Hepatocyte (in vitro differentiated cells): ENCODE results near the gene SBK3. TPM values are rescaled to one million over a fixed set of nuclear protein-coding genes. Genes with fewer than 3 reads are reported as not detected.

Experiments
- DNase-seq: peaks from one replicate; pipeline ENCODE4 v3.0.0-alpha.2; 2016; ENCODE audit warnings: low spot score
- H2AFZ ChIP-seq: fragments of 200-600 bp; sonication (generic); 2 replicates; pipeline ENCODE4 v1.6.0; 2016; ENCODE audit warnings: antibody characterized with exemption, mild to moderate bottlenecking
- H3K27ac ChIP-seq: fragments of 200-600 bp; sonication (generic); 2 replicates; pipeline ENCODE4 v1.5.1; 2016; ENCODE audit warnings: mild to moderate bottlenecking
- H3K27me3 ChIP-seq: fragments of 200-600 bp; sonication (generic); 2 replicates; pipeline ENCODE4 v1.6.1; 2016
- H3K36me3 ChIP-seq: fragments of 200-600 bp; sonication (generic); replicated peaks from 2 replicates; pipeline ENCODE4 v1.5.1; 2016; ENCODE audit warnings: low read depth; ENCODE audit not compliant: insufficient read depth
- H3K4me1 ChIP-seq: fragments of 200-600 bp; sonication (generic); 2 replicates; pipeline ENCODE4 v1.5.1; 2016; ENCODE audit warnings: mild to moderate bottlenecking, moderate library complexity; ENCODE audit not compliant: insufficient read depth
- H3K4me2 ChIP-seq: fragments of 200-600 bp; sonication (generic); 2 replicates; pipeline ENCODE4 v1.6.0; 2016
- H3K4me3 ChIP-seq: fragments of 200-600 bp; sonication (generic); 2 replicates; pipeline ENCODE4 v1.5.1; 2016; ENCODE audit warnings: mild to moderate bottlenecking
- H3K79me2 ChIP-seq: fragments of 200-600 bp; sonication (generic); 2 replicates; pipeline ENCODE4 v1.6.0; 2017; ENCODE audit warnings: mild to moderate bottlenecking
- H3K9me2 ChIP-seq: fragments of 200-600 bp; sonication (generic); replicated peaks from 2 replicates; pipeline ENCODE4 v1.6.0; 2017; ENCODE audit warnings: mild to moderate bottlenecking; ENCODE audit not compliant: insufficient read depth
- H3K9me3 ChIP-seq: fragments of 200-600 bp; sonication (generic); 2 replicates; pipeline ENCODE4 v1.5.1; 2016; ENCODE audit warnings: low read depth, mild to moderate bottlenecking
- H4K20me1 ChIP-seq: fragments of 200-600 bp; sonication (generic); 2 replicates; pipeline ENCODE4 v1.6.0; 2016; ENCODE audit warnings: mild to moderate bottlenecking; ENCODE audit not compliant: insufficient read depth, poor library complexity, severe bottlenecking
- EZH2 ChIP-seq: fragments of 200-600 bp; sonication (generic); IDR thresholded peaks from 2 replicates; pipeline ENCODE4 v1.6.1; 2016; ENCODE audit warnings: antibody characterized with exemption, mild to moderate bottlenecking, borderline replicate concordance
- EZH2phosphoT487 ChIP-seq: fragments of 200-600 bp; sonication (generic); IDR thresholded peaks from one replicate; pipeline ENCODE4 v1.6.1; 2018; ENCODE audit warnings: antibody characterized with exemption, mild to moderate bottlenecking, low read depth, moderate library complexity; ENCODE audit not compliant: unreplicated experiment, severe bottlenecking
- WGBS: methylation state at CpG from one replicate; pipeline ENCODE4 v1.1.6; 2016; ENCODE audit warnings: low lambda C conversion rate; ENCODE audit errors: missing lambda C conversion rate; 5-methylcytosine and 5-hydroxymethylcytosine counted together
- polyA plus RNA-seq: library from polyadenylated mRNA; unstranded; fragments of >200 nt; fragmentation: Nextera tagmentation; extraction: Ambion mirVana; gene quantifications from 2 replicates; pipeline ENCODE4 v1.2.1, GENCODE V29; 2016
- total RNA-seq: library from RNA; depleted of rRNA; stranded (reverse); fragments of >200 nt; gene quantifications from 2 replicates; pipeline ENCODE4 v1.2.3, GENCODE V29; 2014
- TF ChIP-seq, protein P1 (sequence below): fragments of 200-600 bp; sonication (generic); IDR thresholded peaks from 2 replicates; pipeline ENCODE4 v1.5.1; 2016; ENCODE audit warnings: antibody characterized with exemption, mild to moderate bottlenecking; ENCODE audit not compliant: poor library complexity

Gene SBK3, protein sequence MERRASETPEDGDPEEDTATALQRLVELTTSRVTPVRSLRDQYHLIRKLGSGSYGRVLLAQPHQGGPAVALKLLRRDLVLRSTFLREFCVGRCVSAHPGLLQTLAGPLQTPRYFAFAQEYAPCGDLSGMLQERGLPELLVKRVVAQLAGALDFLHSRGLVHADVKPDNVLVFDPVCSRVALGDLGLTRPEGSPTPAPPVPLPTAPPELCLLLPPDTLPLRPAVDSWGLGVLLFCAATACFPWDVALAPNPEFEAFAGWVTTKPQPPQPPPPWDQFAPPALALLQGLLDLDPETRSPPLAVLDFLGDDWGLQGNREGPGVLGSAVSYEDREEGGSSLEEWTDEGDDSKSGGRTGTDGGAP
- total RNA-seq = 0.57 TPM in 1 of 2 replicates, not detected in the other
- 0.92 TPM in 1 of 2 replicates, not detected in the other for polyA plus RNA-seq

DNA sequence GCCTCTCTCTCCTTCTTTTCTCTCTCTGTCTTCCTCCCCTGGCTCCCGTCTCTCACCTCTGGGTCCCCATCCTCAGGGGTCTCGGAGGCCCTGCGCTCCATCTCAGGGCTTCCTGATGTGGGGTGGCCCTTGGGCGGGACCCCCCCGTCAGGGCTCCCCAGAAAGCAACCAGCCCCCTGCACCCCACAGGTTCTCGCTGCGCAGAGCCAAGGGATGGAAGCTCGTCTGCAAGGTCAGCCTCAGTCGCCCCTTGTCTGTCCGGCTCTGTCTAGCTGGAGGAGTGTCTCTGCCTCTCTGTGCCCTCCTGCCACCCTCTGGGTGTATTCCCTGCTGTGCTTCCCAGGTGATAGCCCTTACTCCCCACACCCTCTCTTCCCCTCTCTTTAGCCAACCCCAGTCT is at the start of gene SBK3:
TSS of gene SBK3 (minus strand) at position 101 of the 400 bp plus-strand sequence. CDS start at position 101, 0 bp downstream.
- H3K9me2 ChIP-seq = no peaks in the 10 kb centered on the region
- 90% methylated on average over 10 of the region's 10 CpGs for WGBS
- H4K20me1 ChIP-seq = no peaks in the 10 kb centered on the region
- H3K79me2 ChIP-seq = no peaks in the 10 kb centered on the region
- no peak within 1 kb of the TSS for H3K27ac ChIP-seq
- no peak within 1 kb of the TSS for H3K4me2 ChIP-seq
- no peak for DNase-seq
- H3K4me1 ChIP-seq = no peaks in the 10 kb centered on the region
- TF ChIP-seq EZH2 = no peak
- H3K9me3 ChIP-seq = no peaks in the 10 kb centered on the region
- no peaks in the 10 kb centered on the region for H3K27me3 ChIP-seq
- no peaks in the 10 kb centered on the region for H3K36me3 ChIP-seq
- H2AFZ ChIP-seq = no peak within 1 kb of the TSS
- no peak within 1 kb of the TSS for H3K4me3 ChIP-seq

DNA sequence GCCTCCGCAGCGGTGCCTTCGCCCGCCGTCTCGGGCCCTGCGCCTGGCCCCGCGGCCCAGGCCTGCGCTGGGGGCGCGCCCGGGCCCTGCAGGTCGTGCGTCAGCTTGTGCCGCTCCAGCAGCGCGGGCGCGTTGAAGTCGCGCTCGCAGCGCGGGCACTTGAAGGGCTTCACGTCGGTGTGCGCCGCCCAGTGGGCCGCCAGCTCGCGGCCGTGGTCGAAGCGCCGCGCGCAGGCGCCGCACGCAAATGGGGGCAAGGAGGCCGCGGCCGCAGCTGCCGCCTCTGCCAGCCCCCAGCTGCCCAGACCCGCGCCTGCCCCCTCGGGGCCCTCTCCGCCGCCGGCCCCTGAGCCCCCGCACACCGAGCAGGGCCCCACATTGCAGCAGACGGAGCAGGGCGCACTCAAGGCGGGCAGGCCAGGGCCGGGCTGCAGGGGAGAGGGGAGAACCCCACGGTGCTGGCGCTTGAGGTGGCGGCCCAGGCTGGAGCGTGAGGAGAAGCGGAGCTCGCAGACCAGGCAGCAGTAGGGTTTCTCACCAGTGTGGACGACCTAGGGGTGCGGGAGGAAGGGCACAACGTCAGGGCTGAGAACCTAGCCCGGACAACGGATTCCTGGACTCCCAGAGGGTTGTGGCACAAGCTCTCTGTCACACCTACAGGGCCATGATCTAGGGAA is 47.9 kb upstream of the SBK3 start:
- Histone ChIP-seq H3K79me2 (no peaks in the 10 kb centered on the region), H3K27me3 (no peaks in the 10 kb centered on the region), H3K4me3 (no peak overlapping the region), H3K4me1 (no peaks in the 10 kb centered on the region), H2AFZ (no peak overlapping the region), H4K20me1 (no peaks in the 10 kb centered on the region), H3K27ac (no peak overlapping the region), H3K36me3 (no peaks in the 10 kb centered on the region), H3K9me3 (no peaks in the 10 kb centered on the region), H3K9me2 (no peaks in the 10 kb centered on the region), H3K4me2 (no peak overlapping the region)
- DNase-seq = no peak
- TF ChIP-seq, protein P1, sequence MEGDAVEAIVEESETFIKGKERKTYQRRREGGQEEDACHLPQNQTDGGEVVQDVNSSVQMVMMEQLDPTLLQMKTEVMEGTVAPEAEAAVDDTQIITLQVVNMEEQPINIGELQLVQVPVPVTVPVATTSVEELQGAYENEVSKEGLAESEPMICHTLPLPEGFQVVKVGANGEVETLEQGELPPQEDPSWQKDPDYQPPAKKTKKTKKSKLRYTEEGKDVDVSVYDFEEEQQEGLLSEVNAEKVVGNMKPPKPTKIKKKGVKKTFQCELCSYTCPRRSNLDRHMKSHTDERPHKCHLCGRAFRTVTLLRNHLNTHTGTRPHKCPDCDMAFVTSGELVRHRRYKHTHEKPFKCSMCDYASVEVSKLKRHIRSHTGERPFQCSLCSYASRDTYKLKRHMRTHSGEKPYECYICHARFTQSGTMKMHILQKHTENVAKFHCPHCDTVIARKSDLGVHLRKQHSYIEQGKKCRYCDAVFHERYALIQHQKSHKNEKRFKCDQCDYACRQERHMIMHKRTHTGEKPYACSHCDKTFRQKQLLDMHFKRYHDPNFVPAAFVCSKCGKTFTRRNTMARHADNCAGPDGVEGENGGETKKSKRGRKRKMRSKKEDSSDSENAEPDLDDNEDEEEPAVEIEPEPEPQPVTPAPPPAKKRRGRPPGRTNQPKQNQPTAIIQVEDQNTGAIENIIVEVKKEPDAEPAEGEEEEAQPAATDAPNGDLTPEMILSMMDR = no peak
- TF ChIP-seq EZH2phosphoT487 (no peak), EZH2 (no peak)
- 98% methylated on average over 42 of the region's 68 CpGs for WGBS

DNA sequence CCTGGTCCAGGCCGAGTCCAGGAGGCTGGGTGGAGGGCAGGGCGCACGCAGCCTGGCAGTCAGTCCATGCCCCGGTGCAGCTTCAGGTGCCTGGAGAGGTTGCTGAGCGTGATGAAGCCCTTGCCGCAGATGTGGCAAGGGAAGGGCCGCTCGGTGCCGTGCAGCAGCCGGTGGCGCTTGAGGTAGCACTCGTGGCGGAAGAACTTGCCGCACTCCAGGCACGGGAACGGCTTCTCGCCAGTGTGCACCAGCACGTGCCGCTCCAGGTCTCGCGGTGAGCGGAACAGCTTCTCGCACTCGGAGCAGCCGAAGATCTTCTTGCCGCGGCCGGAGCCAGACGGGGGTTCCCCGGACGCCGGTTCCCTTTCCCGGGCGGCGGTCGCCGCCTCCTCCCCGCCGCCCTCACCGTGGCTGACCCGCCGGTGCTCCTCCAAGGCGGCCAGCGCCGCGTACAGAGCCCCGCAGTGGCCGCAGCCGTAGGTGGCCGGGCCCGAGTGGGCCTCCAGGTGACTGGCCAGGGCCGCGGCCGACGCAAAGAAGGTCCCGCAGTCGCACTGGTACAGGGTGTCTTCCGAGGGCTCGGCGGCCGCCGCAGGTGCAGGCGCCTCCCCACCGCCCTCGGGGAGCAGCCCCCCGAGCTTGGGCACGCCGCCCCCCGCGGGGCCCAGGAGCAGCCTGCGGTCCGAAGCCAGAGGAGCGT is 47.2 kb upstream of the SBK3 start:
- DNase-seq = no peak
- Histone ChIP-seq H3K4me3 (no peak overlapping the region), H3K27ac (no peak overlapping the region), H3K9me3 (no peaks in the 10 kb centered on the region), H2AFZ (no peak overlapping the region), H3K27me3 (no peaks in the 10 kb centered on the region), H4K20me1 (no peaks in the 10 kb centered on the region), H3K36me3 (no peaks in the 10 kb centered on the region), H3K9me2 (no peaks in the 10 kb centered on the region), H3K4me2 (no peak overlapping the region), H3K79me2 (no peaks in the 10 kb centered on the region), H3K4me1 (no peaks in the 10 kb centered on the region)
- TF ChIP-seq, protein P1 = no peak
- 97% methylated on average over 23 of the region's 73 CpGs for WGBS

DNA sequence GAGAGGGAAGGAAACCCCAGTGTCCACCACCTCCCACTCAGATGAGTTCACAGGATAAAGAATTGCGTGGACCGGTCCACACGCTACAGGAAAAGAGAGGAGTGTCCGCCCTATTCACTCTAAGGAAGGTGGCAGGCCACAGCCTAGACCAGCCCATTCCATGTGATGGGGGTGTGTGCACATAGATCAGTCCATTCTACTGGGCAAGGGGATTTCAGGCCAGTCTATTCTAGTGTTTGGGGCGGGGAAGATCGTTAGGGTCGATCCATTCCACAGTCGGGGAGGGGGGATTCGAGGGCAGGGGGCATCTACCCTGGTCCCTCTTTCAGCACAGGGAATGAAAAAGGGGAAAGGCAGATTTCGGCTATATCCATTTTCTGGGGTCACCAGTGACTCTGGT is 46.2 kb upstream of the SBK3 start:
- no peaks in the 10 kb centered on the region for H3K9me2 ChIP-seq
- H2AFZ ChIP-seq = no peak overlapping the region
- no peaks in the 10 kb centered on the region for H4K20me1 ChIP-seq
- 96% methylated on average over 10 of the region's 10 CpGs for WGBS
- no peak overlapping the region for H3K4me3 ChIP-seq
- H3K79me2 ChIP-seq = no peaks in the 10 kb centered on the region
- no peak for DNase-seq
- H3K27me3 ChIP-seq = no peaks in the 10 kb centered on the region
- no peaks in the 10 kb centered on the region for H3K36me3 ChIP-seq
- H3K4me2 ChIP-seq = no peak overlapping the region
- peaks cover 3% of the 10 kb centered on the region for H3K4me1 ChIP-seq
- H3K27ac ChIP-seq = no peak overlapping the region
- H3K9me3 ChIP-seq = no peaks in the 10 kb centered on the region
- no peak for TF ChIP-seq EZH2phosphoT487
- TF ChIP-seq, protein P1 = no peak
